KMS-11 (cell line): ENCODE results near the gene TCF7L1.
"Not testable (repeated sequence)": the region's sequence is repeated elsewhere in the genome, so short reads cannot be mapped to it uniquely, and the experiment has no call there.

Source experiments
- H2AFZ ChIP-seq: fragments of 200-600 bp; sonication (generic); 2 replicates; pipeline ENCODE4 v1.6.1; 2016; ENCODE audit warnings: antibody characterized with exemption, mixed run types, low read depth
- H3K27ac ChIP-seq: fragments of 200-600 bp; sonication (generic); 2 replicates; pipeline ENCODE4 v1.6.1; 2016; ENCODE audit warnings: mild to moderate bottlenecking, mixed run types
- H3K27me3 ChIP-seq: fragments of 200-600 bp; sonication (generic); 2 replicates; pipeline ENCODE4 v1.6.1; 2017; ENCODE audit warnings: mild to moderate bottlenecking, low read depth, mixed run types, moderate library complexity; ENCODE audit not compliant: insufficient read depth
- H3K36me3 ChIP-seq: fragments of 200-600 bp; sonication (generic); 2 replicates; pipeline ENCODE4 v1.6.1; 2017; ENCODE audit warnings: mild to moderate bottlenecking, mixed run types; ENCODE audit not compliant: insufficient read depth
- H3K4me1 ChIP-seq: fragments of 200-600 bp; sonication (generic); 2 replicates; pipeline ENCODE4 v1.6.1; 2016; ENCODE audit warnings: mild to moderate bottlenecking, low read depth, mixed run types; ENCODE audit not compliant: poor library complexity, severe bottlenecking
- H3K4me2 ChIP-seq: fragments of 200-600 bp; sonication (generic); 2 replicates; pipeline ENCODE4 v1.7.0; 2016; ENCODE audit warnings: mild to moderate bottlenecking, mixed run types
- H3K4me3 ChIP-seq: fragments of 200-600 bp; sonication (generic); IDR thresholded peaks from 2 replicates; pipeline ENCODE4 v1.6.1; 2017; ENCODE audit warnings: low read depth, low read length, mixed read lengths; ENCODE audit not compliant: insufficient read depth
- H3K79me2 ChIP-seq: fragments of 200-600 bp; sonication (generic); 2 replicates; pipeline ENCODE4 v1.6.1; 2016; ENCODE audit warnings: low read depth, mixed run types; ENCODE audit not compliant: insufficient read depth
- H3K9ac ChIP-seq: fragments of 200-600 bp; sonication (generic); 2 replicates; pipeline ENCODE4 v1.6.1; 2016; ENCODE audit warnings: mild to moderate bottlenecking, mixed run types
- H4K20me1 ChIP-seq: fragments of 200-600 bp; sonication (generic); 2 replicates; pipeline ENCODE4 v1.6.1; 2016; ENCODE audit warnings: mild to moderate bottlenecking, mixed run types; ENCODE audit not compliant: insufficient read depth
- CTCF ChIP-seq: fragments of 200-600 bp; sonication (generic); conservative IDR thresholded peaks from 2 replicates; pipeline ENCODE4 v1.6.1; 2017; ENCODE audit warnings: low read depth, mild to moderate bottlenecking, antibody characterized with exemption, low read length, moderate library complexity, mixed read lengths

Gene TCF7L1

GRCh38 chr2:85334928-85335327 lies 201.7 kb downstream of the TCF7L1 start:
- Histone ChIP-seq H3K27ac (no peak overlapping the region), H3K27me3 (no peaks in the 10 kb centered on the region), H3K4me1 (peaks cover 12% of the 10 kb centered on the region), H3K4me2 (no peak overlapping the region), H3K36me3 (no peaks in the 10 kb centered on the region), H3K79me2 (no peaks in the 10 kb centered on the region), H2AFZ (no peak overlapping the region), H3K4me3 (no peak overlapping the region), H4K20me1 (no peaks in the 10 kb centered on the region), H3K9ac (no peak overlapping the region)
- no peak for TF ChIP-seq CTCF

- no peak for TF ChIP-seq CTCF
- no peaks in the 10 kb centered on the region for H3K4me1 ChIP-seq
- H3K4me2 ChIP-seq: no peak overlapping the region
- H2AFZ ChIP-seq: no peak overlapping the region
- H3K9ac ChIP-seq: no peak overlapping the region
- no peaks in the 10 kb centered on the region for H3K27me3 ChIP-seq
- H3K4me3 ChIP-seq: no peak overlapping the region
- no peaks in the 10 kb centered on the region for H3K79me2 ChIP-seq
- H3K36me3 ChIP-seq: no peaks in the 10 kb centered on the region
- no peak overlapping the region for H3K27ac ChIP-seq
- no peaks in the 10 kb centered on the region for H4K20me1 ChIP-seq
Observed at GRCh38 chr2:85340034-85340892, 207.1 kb downstream of the TCF7L1 start.

GRCh38 chr2:85341269-85342029 lies 208.3 kb downstream of the TCF7L1 start:
- H3K9ac ChIP-seq: no peak overlapping the region
- no peak overlapping the region for H3K27ac ChIP-seq
- TF ChIP-seq CTCF: no peak
- no peaks in the 10 kb centered on the region for H3K36me3 ChIP-seq
- no peak overlapping the region for H2AFZ ChIP-seq
- no peaks in the 10 kb centered on the region for H3K79me2 ChIP-seq
- no peaks in the 10 kb centered on the region for H3K4me1 ChIP-seq
- H3K27me3 ChIP-seq: no peaks in the 10 kb centered on the region
- H3K4me2 ChIP-seq: no peak overlapping the region
- no peaks in the 10 kb centered on the region for H4K20me1 ChIP-seq
- no peak overlapping the region for H3K4me3 ChIP-seq

- Histone ChIP-seq H3K27me3 (no peaks in the 10 kb centered on the region), H3K4me1 (no peaks in the 10 kb centered on the region), H3K4me3 (no peak overlapping the region), H3K36me3 (no peaks in the 10 kb centered on the region), H3K9ac (no peak overlapping the region), H3K27ac (no peak overlapping the region), H3K4me2 (no peak overlapping the region), H4K20me1 (no peaks in the 10 kb centered on the region), H3K79me2 (no peaks in the 10 kb centered on the region), H2AFZ (no peak overlapping the region)
- no peak for TF ChIP-seq CTCF
Observed at GRCh38 chr2:85342156-85342555, 209.0 kb downstream of the TCF7L1 start.

- not testable (repeated sequence) for H3K79me2 ChIP-seq, H3K4me2 ChIP-seq, H3K27ac ChIP-seq, H2AFZ ChIP-seq, H3K9ac ChIP-seq, H3K4me1 ChIP-seq, H4K20me1 ChIP-seq, H3K27me3 ChIP-seq, H3K4me3 ChIP-seq, H3K36me3 ChIP-seq
Observed at GRCh38 chr2:85343207-85343895, 210.2 kb downstream of the TCF7L1 start.
